Left ventricle myocardium inferior (tissue), 1 donor: ENCODE data around the gene TRPV5. TPM values are rescaled to one million over a fixed set of nuclear protein-coding genes. Genes with fewer than 3 reads are reported as not detected.

Experiments
- DNase-seq: peaks from one replicate; pipeline ENCODE4 v3.0.0-alpha.2; 2020
- H3K27ac ChIP-seq: fragments of 200-600 bp; replicated peaks from 2 replicates; pipeline ENCODE4 v1.8.0; 2021
- H3K27me3 ChIP-seq: fragments of 200-600 bp; 2 replicates; pipeline ENCODE4 v1.8.0; 2021; ENCODE audit warnings: low read depth
- H3K36me3 ChIP-seq: fragments of 200-600 bp; 2 replicates; pipeline ENCODE4 v1.8.0; 2021
- H3K4me1 ChIP-seq: fragments of 200-600 bp; 2 replicates; pipeline ENCODE4 v1.8.0; 2021
- H3K4me3 ChIP-seq: fragments of 200-600 bp; 2 replicates; pipeline ENCODE4 v1.8.0; 2021; ENCODE audit warnings: mild to moderate bottlenecking, moderate library complexity
- H3K9me3 ChIP-seq: fragments of 200-600 bp; replicated peaks from 2 replicates; pipeline ENCODE4 v1.8.0; 2021
- intact Hi-C: fragments of 100-400 bp; cut with micrococcal nuclease; formaldehyde crosslinking; loops from one replicate; pipeline ENCODE4 v1.11.0; 2022
- total RNA-seq: library from RNA; stranded (reverse); fragmentation: NEBNext Ultra II Directional; extraction: Animal tissue kit (Norgen Biotek cat#: 25700); gene quantifications from one replicate; pipeline ENCODE4 v1.2.1, GENCODE V29; 2021
- TF ChIP-seq, protein P1 (sequence below): fragments of 200-600 bp; IDR thresholded peaks from 2 replicates; pipeline ENCODE4 v1.8.0; 2021; ENCODE audit warnings: antibody characterized with exemption, mild to moderate bottlenecking, borderline replicate concordance
- donor health status: DM: no; HTN: yes; CAD: no; lungs with severe emphysema.

The TRPV5 gene
- total RNA-seq, 1 donor from 2014 or later = not detected

- intact Hi-C loops = no loop called here
- TF ChIP-seq, protein P1, sequence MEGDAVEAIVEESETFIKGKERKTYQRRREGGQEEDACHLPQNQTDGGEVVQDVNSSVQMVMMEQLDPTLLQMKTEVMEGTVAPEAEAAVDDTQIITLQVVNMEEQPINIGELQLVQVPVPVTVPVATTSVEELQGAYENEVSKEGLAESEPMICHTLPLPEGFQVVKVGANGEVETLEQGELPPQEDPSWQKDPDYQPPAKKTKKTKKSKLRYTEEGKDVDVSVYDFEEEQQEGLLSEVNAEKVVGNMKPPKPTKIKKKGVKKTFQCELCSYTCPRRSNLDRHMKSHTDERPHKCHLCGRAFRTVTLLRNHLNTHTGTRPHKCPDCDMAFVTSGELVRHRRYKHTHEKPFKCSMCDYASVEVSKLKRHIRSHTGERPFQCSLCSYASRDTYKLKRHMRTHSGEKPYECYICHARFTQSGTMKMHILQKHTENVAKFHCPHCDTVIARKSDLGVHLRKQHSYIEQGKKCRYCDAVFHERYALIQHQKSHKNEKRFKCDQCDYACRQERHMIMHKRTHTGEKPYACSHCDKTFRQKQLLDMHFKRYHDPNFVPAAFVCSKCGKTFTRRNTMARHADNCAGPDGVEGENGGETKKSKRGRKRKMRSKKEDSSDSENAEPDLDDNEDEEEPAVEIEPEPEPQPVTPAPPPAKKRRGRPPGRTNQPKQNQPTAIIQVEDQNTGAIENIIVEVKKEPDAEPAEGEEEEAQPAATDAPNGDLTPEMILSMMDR = no peak
Measured at GRCh38 chr7:142933092-142933475, 462 bp downstream of the TRPV5 start.

GRCh38 chr7:142932386-142933091 is 1.0 kb downstream of the TRPV5 start:
- TF ChIP-seq, protein P1 = no peak
- Histone ChIP-seq H3K27me3 (peaks cover 38% of the 10 kb centered on the region), H3K9me3 (no peaks in the 10 kb centered on the region), H3K4me1 (no peaks in the 10 kb centered on the region), H3K4me3 (no peak overlapping the region), H3K36me3 (no peaks in the 10 kb centered on the region), H3K27ac (no peak overlapping the region)
- intact Hi-C loops = no loop called here
- DNase-seq = no peak

More at GRCh38 chr7:142933092-142933475, 462 bp downstream of the TRPV5 start:
- peaks cover 38% of the 10 kb centered on the region for H3K27me3 ChIP-seq
- no peak overlapping the region for H3K27ac ChIP-seq
- no peaks in the 10 kb centered on the region for H3K4me1 ChIP-seq
- no peaks in the 10 kb centered on the region for H3K9me3 ChIP-seq
- H3K36me3 ChIP-seq = no peaks in the 10 kb centered on the region
- no peak for DNase-seq
- H3K4me3 ChIP-seq = no peak overlapping the region

- H3K36me3 ChIP-seq = no peaks in the 10 kb centered on the region
Measured at GRCh38 chr7:142930126-142930730, 3.3 kb downstream of the TRPV5 start.

DNA sequence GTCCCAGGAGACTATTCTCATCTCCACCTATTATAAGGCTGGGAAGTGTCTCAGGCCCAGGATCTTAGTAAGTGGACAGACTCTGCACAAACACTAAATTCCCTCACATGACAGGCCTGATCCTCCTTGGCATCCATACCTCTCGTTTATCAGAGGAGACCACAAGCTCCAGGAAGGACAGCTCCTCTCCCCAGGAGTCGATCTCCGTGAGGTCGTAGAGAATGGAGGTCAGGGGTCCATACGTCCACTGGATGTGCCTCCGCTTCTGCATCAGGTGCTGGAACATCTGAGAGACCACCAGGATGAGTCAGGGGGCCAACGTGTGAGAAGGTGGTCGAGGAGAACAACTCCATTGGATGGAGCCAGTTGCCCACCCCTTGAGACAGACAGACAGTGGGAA is 5.6 kb downstream of the TRPV5 start:
- no peaks in the 10 kb centered on the region for H3K9me3 ChIP-seq
- H3K27ac ChIP-seq = no peak overlapping the region
- H3K27me3 ChIP-seq = peaks cover 12% of the 10 kb centered on the region
- intact Hi-C loops = no loop called here
- no peaks in the 10 kb centered on the region for H3K4me1 ChIP-seq
- DNase-seq = no peak
- no peak overlapping the region for H3K4me3 ChIP-seq
- no peaks in the 10 kb centered on the region for H3K36me3 ChIP-seq
- TF ChIP-seq, protein P1 = no peak

More at GRCh38 chr7:142930126-142930730, 3.3 kb downstream of the TRPV5 start:
- Histone ChIP-seq H3K27ac (no peak overlapping the region), H3K9me3 (no peaks in the 10 kb centered on the region), H3K4me3 (no peak overlapping the region), H3K4me1 (no peaks in the 10 kb centered on the region), H3K27me3 (peaks cover 32% of the 10 kb centered on the region)
- TF ChIP-seq, protein P1 = no peak
- no peak for DNase-seq
- intact Hi-C loops = no loop called here

- Histone ChIP-seq H3K4me1 (no peaks in the 10 kb centered on the region), H3K27me3 (peaks cover 6% of the 10 kb centered on the region), H3K36me3 (no peaks in the 10 kb centered on the region), H3K9me3 (no peaks in the 10 kb centered on the region), H3K4me3 (no peak overlapping the region), H3K27ac (no peak overlapping the region)
- TF ChIP-seq, protein P1 = no peak
- intact Hi-C loops = no loop called here
- no peak for DNase-seq
Measured at GRCh38 chr7:142927085-142927745, 6.3 kb downstream of the TRPV5 start.
